OCI-LY3 (cell line): Measurements from ENCODE around the gene RPN2.

ENCODE experiments used
- CTCF ChIP-seq: fragments of 200-600, 300-600 bp; sonication (generic); IDR thresholded peaks from 2 replicates; pipeline ENCODE4 v1.5.1; 2014; ENCODE audit warnings: antibody characterized with exemption, low read length, low read depth
- EZH2phosphoT487 ChIP-seq: fragments of 200-600 bp; shearing (Covaris generic); IDR thresholded peaks from 2 replicates; pipeline ENCODE4 v1.6.1; 2018; ENCODE audit warnings: antibody characterized with exemption, mixed run types, low read depth

- TF ChIP-seq CTCF (no peak), EZH2phosphoT487 (no peak)
These were observed 106.7 kb downstream of the RPN2 start for GRCh38 chr20:37285664-37286374.
